A549 treated with Mapracorat at 1 μM for 4 hours (cell line): ENCODE results near the gene COQ8A. TPM values are rescaled to one million over a fixed set of nuclear protein-coding genes. Genes with fewer than 3 reads are reported as not detected.

Experiments used
- total RNA-seq: library from RNA; stranded (reverse); fragments of 200-300 nt; extraction: Qiagen RNA extraction; gene quantifications from 5 replicates; pipeline ENCODE4 v1.2.3, GENCODE V29; 2022

The COQ8A gene
- total RNA-seq: 14.3 to 20.4 TPM (median 19.9 TPM) in 5 replicates

GRCh38 chr1:226940029-226940805 lies at the start of gene COQ8A:
Gene COQ8A, plus strand, starts transcription at chr1:226940294. Its CDS starts 21,092 bp downstream, at chr1:226961386.

Other genes with a start within 250 kb of the COQ8A start
- 1.8 to 2.7 TPM (median 2.2 TPM) in 5 replicates for gene ITPKB, start 201.0 kb upstream of the COQ8A start, total RNA-seq
- gene PSEN2, start 69.7 kb upstream of the COQ8A start, total RNA-seq: 27.0 to 31.5 TPM (median 28.5 TPM) in 5 replicates